NCI-H2171 (cell line): Measurements from ENCODE around the gene LRG1.
"Not testable (repeated sequence)": the region's sequence is repeated elsewhere in the genome, so short reads cannot be mapped to it uniquely, and the experiment has no call there.

Source experiments
- DNase-seq: peaks from one replicate; lab custom pipeline; 2025; lab: John Stamatoyannopoulos, UW

The LRG1 gene

GRCh38 chr19:4576016-4576933 is 36.4 kb upstream of the LRG1 start:
- DNase-seq: no peak

GRCh38 chr19:4575267-4576015 is 35.6 kb upstream of the LRG1 start:
- DNase-seq: no peak

- DNase-seq: no peak
These were observed 33.8 kb upstream of the LRG1 start for GRCh38 chr19:4573682-4574081.

- peak; percentile 99 for DNase-seq
These were observed 31.6 kb upstream of the LRG1 start for GRCh38 chr19:4571305-4571917.

GRCh38 chr19:4570916-4571304 is 31.1 kb upstream of the LRG1 start:
- DNase-seq: no peak

- no peak for DNase-seq
These were observed 30.6 kb upstream of the LRG1 start for GRCh38 chr19:4570402-4570801.

- no peak for DNase-seq
These were observed 29.1 kb upstream of the LRG1 start for GRCh38 chr19:4568886-4569285.

GRCh38 chr19:4567584-4568071 is 27.8 kb upstream of the LRG1 start:
- no peak for DNase-seq

GRCh38 chr19:4566402-4567051 is 26.7 kb upstream of the LRG1 start:
- DNase-seq: peak; percentile 74

- not testable (repeated sequence) for DNase-seq
These were observed 23.7 kb upstream of the LRG1 start for GRCh38 chr19:4563562-4563961.

- DNase-seq: not testable (repeated sequence)
These were observed 22.2 kb upstream of the LRG1 start for GRCh38 chr19:4562085-4562484.

GRCh38 chr19:4559569-4559968 is 19.7 kb upstream of the LRG1 start, which contains the start of gene SEMA6B:
Gene SEMA6B (minus strand): TSS chr19:4559684. CDS start chr19:4558457, 1,227 bp downstream.
- DNase-seq: no peak

GRCh38 chr19:4557971-4558941 is 18.4 kb upstream of the LRG1 start:
- no peak for DNase-seq

GRCh38 chr19:4557144-4557970 is 17.5 kb upstream of the LRG1 start:
- DNase-seq: no peak

- DNase-seq: no peak
These were observed 16.8 kb upstream of the LRG1 start for GRCh38 chr19:4556597-4557127.

GRCh38 chr19:4555657-4556561 is 16.1 kb upstream of the LRG1 start:
- no peak for DNase-seq

- no peak for DNase-seq
These were observed 14.9 kb upstream of the LRG1 start for GRCh38 chr19:4554717-4555116.

- no peak for DNase-seq
These were observed 13.9 kb upstream of the LRG1 start for GRCh38 chr19:4553775-4554174.
